GM19397 (cell line): Measurements from ENCODE around the gene MRPL17.

Experiments used
- ATAC-seq: cut with Tn5 transposase; IDR thresholded peaks from one replicate; pipeline ENCODE4 v1.9.1; 2021; ENCODE audit warnings: mild to moderate bottlenecking, moderate library complexity; ENCODE audit not compliant: unreplicated experiment

The MRPL17 gene

GRCh38 chr11:6634534-6634933 lies 48.6 kb downstream of the MRPL17 start:
- no peak for ATAC-seq

- no peak for ATAC-seq
Measured at GRCh38 chr11:6633422-6634408, 49.4 kb downstream of the MRPL17 start.

- ATAC-seq, result no peak
Measured at GRCh38 chr11:6632116-6633073, 50.7 kb downstream of the MRPL17 start.

GRCh38 chr11:6631361-6631890 lies 51.7 kb downstream of the MRPL17 start:
- ATAC-seq, result no peak

GRCh38 chr11:6630632-6631291 lies 52.4 kb downstream of the MRPL17 start:
- ATAC-seq, result no peak
